ENCODE results near the gene BNIP3. TPM values are rescaled to one million over a fixed set of nuclear protein-coding genes. Genes with fewer than 3 reads are reported as not detected.

BNIP3 gene
- total RNA-seq, 1 experiment from 2014 or later: 37.5 TPM

- H2AFZ ChIP-seq (ENCODE audit: low read depth, low read length, poor library complexity, severe bottlenecking): no peak overlapping the region
- no TSS peak for BruUV-seq (replicated peaks)
- CTCF ChIA-PET: no interaction called here
These were observed 11.6 kb upstream of the BNIP3 start for GRCh38 chr10:131993275-131993674.

More at GRCh38 chr10:131993275-131993674, 11.6 kb upstream of the BNIP3 start:
- RAD21 ChIA-PET (ENCODE audit: low non-redundant PET in 1 of 2, low total read pairs in 2 of 2, uncharacterized antibody in 2 of 2, unreplicated experiment in 2 of 2): no interaction called here
- DNase-seq (ENCODE audit: low read depth, low spot score): no peak
- POLR2A ChIA-PET: no interaction called here
- Histone ChIP-seq H3K9ac (ENCODE audit: low read length) (no peak overlapping the region), H3K9me2 (ENCODE audit: insufficient read depth) (no peaks in the 10 kb centered on the region), H3K4me3 (replicated peaks in 1 of 2; ENCODE audit: low read depth in 1 of 2, low read length in 2 of 2) (no peak overlapping the region), H4K20me1 (ENCODE audit: insufficient read depth) (no peaks in the 10 kb centered on the region), H3K79me2 (ENCODE audit: insufficient read depth, low read length) (no peaks in the 10 kb centered on the region), H3K9me3 (ENCODE audit: control insufficient read depth in 1 of 2, insufficient read depth in 1 of 2, low read depth in 1 of 2, low read length in 2 of 2) (no peaks in the 10 kb centered on the region), H3K27me3 (ENCODE audit: insufficient read depth, low read length) (no peaks in the 10 kb centered on the region), H3K27ac (ENCODE audit: low read depth, low read length) (no peak overlapping the region), H3K4me1 (ENCODE audit: control insufficient read depth in 1 of 2, insufficient read depth in 2 of 2, low read length in 2 of 2) (no peaks in the 10 kb centered on the region), H3K36me3 (ENCODE audit: control insufficient read depth in 1 of 2, insufficient read depth in 2 of 2, low read length in 2 of 2) (no peaks in the 10 kb centered on the region), H3K4me2 (ENCODE audit: low read length) (no peak overlapping the region)
- intact Hi-C loops (cut with micrococcal nuclease): no loop called here
- ATAC-seq: no peak
- no peak for TF ChIP-seq POLR2AphosphoS5 (IDR thresholded peaks at IDR 0.05; ENCODE audit: low read depth, low read length)
- no peak for TF ChIP-seq FOSL1 (IDR thresholded peaks at IDR 0.05; ENCODE audit: low read depth)
- TF ChIP-seq SIN3A (IDR thresholded peaks at IDR 0.05; ENCODE audit: low read depth): no peak
- TF ChIP-seq SRF (IDR thresholded peaks at IDR 0.05; ENCODE audit: low read depth): no peak
- no peak for TF ChIP-seq CTCF (IDR thresholded peaks at IDR 0.05 in 2 of 3, conservative IDR thresholded peaks at IDR 0.05 in 1 of 3; ENCODE audit: borderline replicate concordance in 1 of 3, insufficient read depth in 1 of 3, low read depth in 2 of 3, low read length in 2 of 3)
- no peak for TF ChIP-seq ELF1 (IDR thresholded peaks at IDR 0.05; ENCODE audit: borderline replicate concordance, low read depth)
- no peak for TF ChIP-seq ZBTB33 (IDR thresholded peaks at IDR 0.05; ENCODE audit: extremely low read depth, insufficient replicate concordance, low read length)
- no peak for TF ChIP-seq CEBPB (IDR thresholded peaks at IDR 0.05; ENCODE audit: low read depth)
- TF ChIP-seq RAD21 (IDR thresholded peaks at IDR 0.05; ENCODE audit: low read depth): no peak
- TF ChIP-seq ZFX (IDR thresholded peaks at IDR 0.05): no peak
- TF ChIP-seq TCF7L2 (IDR thresholded peaks at IDR 0.05; ENCODE audit: borderline replicate concordance, extremely low read depth, insufficient read depth, insufficient read length): no peak
- TF ChIP-seq REST (IDR thresholded peaks at IDR 0.05; ENCODE audit: low read depth): no peak
- no peak for TF ChIP-seq EZH2phosphoT487 (IDR thresholded peaks at IDR 0.05; ENCODE audit: borderline replicate concordance)
- no peak for TF ChIP-seq JUND (IDR thresholded peaks at IDR 0.05)
- TF ChIP-seq MAX (IDR thresholded peaks at IDR 0.05): no peak

Measured in HCT116 (cell line).